H9 (cell line): ENCODE data around the gene CPB1. TPM values are rescaled to one million over a fixed set of nuclear protein-coding genes. Genes with fewer than 3 reads are reported as not detected.

Experiments
- DNase-seq: peaks from one replicate; pipeline ENCODE4 v3.0.0-alpha.2; 2017
- H2AFZ ChIP-seq: one replicate; pipeline ENCODE4 v1.6.1; 2013; ENCODE audit warnings: mild to moderate bottlenecking, low read length, control low read depth, moderate library complexity
- H2AK5ac ChIP-seq: 2 replicates; pipeline ENCODE4 v1.6.1; 2013; ENCODE audit warnings: low read length, control low read depth, mixed read lengths; ENCODE audit not compliant: insufficient read length
- H2BK120ac ChIP-seq: one replicate; pipeline ENCODE4 v1.6.1; 2013; ENCODE audit warnings: low read depth, mild to moderate bottlenecking, low read length, control low read depth, inconsistent platforms; ENCODE audit not compliant: poor library complexity, severe bottlenecking
- H2BK12ac ChIP-seq: 2 replicates; pipeline ENCODE4 v1.6.1; 2013; ENCODE audit warnings: low read length, control low read depth, mixed read lengths, low read depth; ENCODE audit not compliant: insufficient read length
- H2BK15ac ChIP-seq: 2 replicates; pipeline ENCODE4 v1.6.1; 2013; ENCODE audit warnings: low read depth, low read length, control low read depth
- H2BK20ac ChIP-seq: one replicate; pipeline ENCODE4 v1.6.1; 2013; ENCODE audit warnings: low read depth, mild to moderate bottlenecking, low read length, control low read depth, inconsistent platforms; ENCODE audit not compliant: poor library complexity, severe bottlenecking
- H2BK5ac ChIP-seq: 2 replicates; pipeline ENCODE4 v1.6.1; 2013; ENCODE audit warnings: low read length, control low read depth, mixed read lengths; ENCODE audit not compliant: insufficient read length
- H3K14ac ChIP-seq: 2 replicates; pipeline ENCODE4 v1.6.1; 2013; ENCODE audit warnings: low read length, control low read depth; ENCODE audit not compliant: insufficient read depth
- H3K18ac ChIP-seq: 2 replicates; pipeline ENCODE4 v1.6.1; 2013; ENCODE audit warnings: low read depth, mild to moderate bottlenecking, mixed read lengths, low read length, control low read depth; ENCODE audit not compliant: insufficient read length
- H3K23ac ChIP-seq: 2 replicates; pipeline ENCODE4 v1.6.1; 2013; ENCODE audit warnings: low read length, control low read depth, mixed read lengths, low read depth; ENCODE audit not compliant: insufficient read length
- H3K23me2 ChIP-seq: 2 replicates; pipeline ENCODE4 v1.6.1; 2013; ENCODE audit warnings: low read depth, mild to moderate bottlenecking, mixed read lengths, low read length, control low read depth; ENCODE audit not compliant: insufficient read length, poor library complexity, severe bottlenecking
- H3K27ac ChIP-seq: 2 replicates; pipeline ENCODE4 v1.5.1; 2013; ENCODE audit warnings: low read length, control low read depth, mixed read lengths, low read depth; ENCODE audit not compliant: insufficient read length
- H3K27me3 ChIP-seq: 2 replicates; pipeline ENCODE4 v1.6.1; 2013; ENCODE audit warnings: low read length, control low read depth, inconsistent platforms; ENCODE audit not compliant: insufficient read depth
- H3K4ac ChIP-seq: 2 replicates; pipeline ENCODE4 v1.6.1; 2013; ENCODE audit warnings: low read depth, mild to moderate bottlenecking, control low read depth, inconsistent platforms, low read length, moderate library complexity
- H3K4me1 ChIP-seq: 2 replicates; pipeline ENCODE4 v1.6.1; 2013; ENCODE audit warnings: low read length, control low read depth, inconsistent platforms; ENCODE audit not compliant: insufficient read depth
- H3K4me2 ChIP-seq: 2 replicates; pipeline ENCODE4 v1.6.1; 2013; ENCODE audit warnings: low read length, control low read depth, mixed read lengths; ENCODE audit not compliant: insufficient read length, insufficient read depth
- H3K56ac ChIP-seq: 2 replicates; pipeline ENCODE4 v1.6.1; 2013; ENCODE audit warnings: low read depth, mild to moderate bottlenecking, mixed read lengths, low read length, control low read depth; ENCODE audit not compliant: insufficient read length
- H3K79me1 ChIP-seq: 2 replicates; pipeline ENCODE4 v1.6.1; 2013; ENCODE audit warnings: low read depth, mild to moderate bottlenecking, moderate library complexity, low read length, control low read depth, inconsistent platforms; ENCODE audit not compliant: insufficient read depth, poor library complexity, severe bottlenecking
- H3K79me2 ChIP-seq: 2 replicates; pipeline ENCODE4 v1.6.1; 2013; ENCODE audit warnings: low read length, control low read depth, inconsistent platforms; ENCODE audit not compliant: insufficient read depth
- H3K9ac ChIP-seq: 2 replicates; pipeline ENCODE4 v1.6.1; 2013; ENCODE audit warnings: low read length, control low read depth, mixed read lengths; ENCODE audit not compliant: insufficient read length; ENCODE audit errors: extremely low read depth
- H3K9me3 ChIP-seq: one replicate; pipeline ENCODE4 v1.6.1; 2013; ENCODE audit warnings: low read depth, low read length, inconsistent platforms; ENCODE audit not compliant: control insufficient read depth
- H3T11ph ChIP-seq: one replicate; pipeline ENCODE4 v1.6.1; 2013; ENCODE audit warnings: mild to moderate bottlenecking, low read length, control low read depth, inconsistent platforms
- H4K20me1 ChIP-seq: one replicate; pipeline ENCODE4 v1.6.1; 2013; ENCODE audit not compliant: control insufficient read depth, insufficient read length, insufficient read depth
- H4K5ac ChIP-seq: 2 replicates; pipeline ENCODE4 v1.6.1; 2013; ENCODE audit warnings: low read depth, mild to moderate bottlenecking, mixed read lengths, low read length, control low read depth; ENCODE audit not compliant: insufficient read length
- H4K8ac ChIP-seq: replicated peaks from 2 replicates; pipeline ENCODE4 v1.6.1; 2013; ENCODE audit warnings: low read length, control low read depth, mixed read lengths, low read depth; ENCODE audit not compliant: insufficient read length
- H4K91ac ChIP-seq: 2 replicates; pipeline ENCODE4 v1.6.1; 2013; ENCODE audit warnings: low read depth, mild to moderate bottlenecking, moderate library complexity, mixed read lengths, low read length, control low read depth; ENCODE audit not compliant: insufficient read length
- H3K27ac Mint-ChIP-seq, 3 experiments: 2 replicates in 2 of 3; 3 replicates in 1 of 3; pipeline ENCODE4 v1.8.0; 2020 to 2021; ENCODE audit warnings: mixed read lengths in 3 of 3, mild to moderate bottlenecking in 1 of 3, moderate library complexity in 1 of 3
- H3K27me3 Mint-ChIP-seq: 2 replicates; pipeline ENCODE4 v1.8.0; 2021; ENCODE audit warnings: low read depth, mild to moderate bottlenecking, moderate library complexity, mixed read lengths
- H3K36me3 Mint-ChIP-seq, 3 experiments: 2 replicates in 2 of 3; 3 replicates in 1 of 3; pipeline ENCODE4 v1.8.0; 2020 to 2021; ENCODE audit warnings: low read depth in 3 of 3, mixed read lengths in 3 of 3; ENCODE audit not compliant: insufficient read depth in 1 of 3
- H3K4me1 Mint-ChIP-seq, 2 experiments: 2 replicates each; pipeline ENCODE4 v1.8.0; 2020; ENCODE audit warnings: mixed read lengths in 2 of 2
- H3K4me3 Mint-ChIP-seq, 2 experiments: 2 replicates in 1 of 2; 3 replicates in 1 of 2; pipeline ENCODE4 v1.8.0; 2020 to 2021; ENCODE audit warnings: mild to moderate bottlenecking in 2 of 2, mixed read lengths in 2 of 2, moderate library complexity in 1 of 2
- H3K9me3 Mint-ChIP-seq, 2 experiments: 2 replicates in 1 of 2; 3 replicates in 1 of 2; pipeline ENCODE4 v1.8.0; 2020; ENCODE audit warnings: mild to moderate bottlenecking in 2 of 2, mixed read lengths in 2 of 2, moderate library complexity in 1 of 2
- CTCF ChIP-seq: fragments of 200-600 bp; sonication (generic); conservative IDR thresholded peaks from 3 replicates; pipeline ENCODE4 v1.8.0; 2021; ENCODE audit warnings: antibody characterized with exemption, mild to moderate bottlenecking
- total RNA-seq: library from RNA; stranded (reverse); gene quantifications from 2 replicates; pipeline ENCODE4 v1.2.1, GENCODE V29; 2021

Gene CPB1
- total RNA-seq, 1 experiment from 2014 or later, result not detected

DNA sequence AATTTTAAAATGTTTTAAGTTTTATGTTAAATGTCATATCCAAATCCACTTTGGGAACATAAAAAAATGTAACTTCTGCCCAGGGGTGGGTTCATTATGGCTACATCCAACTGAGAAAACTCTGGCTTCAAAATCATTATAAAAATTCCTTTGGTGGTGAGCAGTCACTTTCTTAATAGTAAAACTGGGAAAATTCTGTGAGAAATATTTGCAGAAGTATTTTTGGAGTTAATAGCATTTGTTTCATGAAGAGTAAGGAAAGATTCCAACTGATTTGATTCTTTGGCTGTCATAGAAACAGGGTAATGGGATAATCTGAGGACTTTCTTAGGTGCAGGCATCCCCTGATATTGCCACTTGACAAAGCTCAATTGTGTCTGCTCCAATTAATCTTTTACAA, 76.3 kb downstream of the CPB1 start:
- H4K20me1 ChIP-seq, result no peaks in the 10 kb centered on the region
- H3K79me1 ChIP-seq, result no peaks in the 10 kb centered on the region
- H3K23ac ChIP-seq, result no peak overlapping the region
- H2BK12ac ChIP-seq, result no peak overlapping the region
- H3K23me2 ChIP-seq, result no peaks in the 10 kb centered on the region
- H3K9me3 ChIP-seq, result no peaks in the 10 kb centered on the region
- no peaks in the 10 kb centered on the region for H3K27me3 ChIP-seq
- TF ChIP-seq CTCF, result no peak
- no peak for DNase-seq
- H2BK120ac ChIP-seq, result no peak overlapping the region
- H3T11ph ChIP-seq, result no peak overlapping the region
- H2AFZ ChIP-seq, result no peak overlapping the region
- H2BK5ac ChIP-seq, result no peak overlapping the region
- H3K79me2 ChIP-seq, result no peaks in the 10 kb centered on the region
- H3K18ac ChIP-seq, result no peak overlapping the region
- H3K27me3 Mint-ChIP-seq, result no peaks in the 10 kb centered on the region; the same call in 1 of the 2 replicates
- no peak overlapping the region for H2BK20ac ChIP-seq
- no peaks in the 10 kb centered on the region for H3K36me3 Mint-ChIP-seq
- no peak overlapping the region for H3K9ac ChIP-seq
- H3K14ac ChIP-seq, result no peak overlapping the region
- H3K56ac ChIP-seq, result no peak overlapping the region
- H2BK15ac ChIP-seq, result no peak overlapping the region
- no peak overlapping the region for H3K27ac Mint-ChIP-seq
- H3K4me3 Mint-ChIP-seq, result no peak overlapping the region
- H3K4ac ChIP-seq, result no peak overlapping the region
- no peak overlapping the region for H4K5ac ChIP-seq
- no peak overlapping the region for H2AK5ac ChIP-seq
- H3K27ac ChIP-seq, result no peak overlapping the region
- H3K4me1 ChIP-seq, result no peaks in the 10 kb centered on the region
- no peak overlapping the region for H4K8ac ChIP-seq
- no peaks in the 10 kb centered on the region for H3K4me1 Mint-ChIP-seq
- H3K9me3 Mint-ChIP-seq, result no peaks in the 10 kb centered on the region
- H3K4me2 ChIP-seq, result no peak overlapping the region
- H4K91ac ChIP-seq, result no peak overlapping the region
